Measurements from ENCODE around the gene PIR. TPM values are rescaled to one million over a fixed set of nuclear protein-coding genes. Genes with fewer than 3 reads are reported as not detected.

The PIR gene
- total and polyA plus RNA-seq, 12 donors, result 11.9 to 48.6 (median 21.4) TPM

DNA sequence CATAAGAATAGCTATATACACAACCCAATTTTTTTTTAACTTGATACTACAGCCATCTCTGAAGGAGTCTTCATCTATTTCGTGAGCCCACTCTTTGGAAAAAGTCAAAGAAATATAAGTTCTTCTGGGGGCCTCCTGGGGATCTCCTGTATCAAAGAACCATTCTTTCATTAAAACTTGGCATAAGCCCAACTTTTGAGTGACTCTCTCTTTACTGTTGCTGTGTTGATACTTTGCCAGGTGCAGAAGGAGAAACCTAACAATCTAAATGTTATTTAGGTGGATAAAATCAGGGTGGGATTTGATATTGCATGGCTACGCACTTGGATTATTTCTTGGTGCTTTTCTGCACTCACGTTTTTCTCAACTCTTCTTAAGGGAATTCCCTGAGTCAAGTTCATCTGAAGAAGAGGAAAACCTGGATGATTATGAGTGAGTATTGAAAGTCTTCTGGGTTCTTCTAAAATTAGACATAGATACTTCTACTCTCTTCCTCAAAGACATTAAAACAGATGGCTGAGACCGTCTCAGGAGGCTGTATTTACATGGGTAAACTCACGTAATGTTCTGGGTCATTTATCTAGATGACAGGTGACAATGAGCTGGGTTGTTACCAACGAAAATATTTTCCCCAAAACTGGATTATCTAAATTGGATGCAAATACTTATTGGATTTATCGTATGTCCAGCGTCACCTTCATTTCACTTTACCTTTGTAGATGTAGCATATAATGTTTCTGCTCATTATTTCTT, 32.7 kb upstream of the PIR start:
- no peaks in the 10 kb centered on the region for H3K4me1 ChIP-seq (replicated peaks in 1 of 2)
- intact Hi-C loops (cut with DNase I), result no loop called here
- no peak for TF ChIP-seq CTCF (IDR thresholded peaks at IDR 0.05)
- no peak for TF ChIP-seq POLR2A (IDR thresholded peaks at IDR 0.05)
- no peaks in the 10 kb centered on the region for H3K9me3 ChIP-seq (replicated peaks in 1 of 3)
- no peak overlapping the region for H3K27ac ChIP-seq
- no peak overlapping the region for H3K4me3 ChIP-seq
- peaks cover 32% of the 10 kb centered on the region for H3K27me3 ChIP-seq
- no peaks in the 10 kb centered on the region for H3K36me3 ChIP-seq (replicated peaks in 1 of 2)
- no peak for DNase-seq
- WGBS, 4 donors, result 55 to 69% (median 66%) methylated on average over 8 of the region's 8 CpGs

- DNase-seq, result no peak
- Histone ChIP-seq H3K9me3 (replicated peaks in 1 of 3) (no peaks in the 10 kb centered on the region), H3K27me3 (peaks cover 28% of the 10 kb centered on the region), H3K4me1 (replicated peaks in 1 of 2) (no peaks in the 10 kb centered on the region), H3K4me3 (no peak overlapping the region), H3K36me3 (replicated peaks in 1 of 2) (no peaks in the 10 kb centered on the region), H3K27ac (no peak overlapping the region)
- TF ChIP-seq POLR2A (IDR thresholded peaks at IDR 0.05) (no peak), CTCF (IDR thresholded peaks at IDR 0.05) (no peak)
- intact Hi-C loops (cut with DNase I), result no loop called here
Measured at GRCh38 chrX:15524417-15524816, 31.3 kb upstream of the PIR start.

- no peaks in the 10 kb centered on the region for H3K36me3 ChIP-seq (replicated peaks in 1 of 2)
- H3K4me1 ChIP-seq (replicated peaks in 1 of 2), result no peaks in the 10 kb centered on the region
- TF ChIP-seq CTCF (IDR thresholded peaks at IDR 0.05) (no peak), POLR2A (IDR thresholded peaks at IDR 0.05) (no peak)
- H3K27me3 ChIP-seq, result peaks cover 28% of the 10 kb centered on the region
- no peak for DNase-seq
- no peaks in the 10 kb centered on the region for H3K9me3 ChIP-seq (replicated peaks in 1 of 3)
- H3K4me3 ChIP-seq, result no peak overlapping the region
- H3K27ac ChIP-seq, result no peak overlapping the region
- intact Hi-C loops (cut with DNase I), result no loop called here
Measured at GRCh38 chrX:15523088-15523487, 30.0 kb upstream of the PIR start.

- no peak for TF ChIP-seq POLR2A (IDR thresholded peaks at IDR 0.05)
- Histone ChIP-seq H3K36me3 (replicated peaks in 1 of 2) (no peaks in the 10 kb centered on the region), H3K4me1 (replicated peaks in 1 of 2) (no peaks in the 10 kb centered on the region), H3K9me3 (replicated peaks in 1 of 3) (no peaks in the 10 kb centered on the region), H3K27ac (no peak overlapping the region), H3K27me3 (peaks cover 28% of the 10 kb centered on the region), H3K4me3 (no peak overlapping the region)
- intact Hi-C loops (cut with DNase I), result no loop called here
- WGBS, 4 donors, result 68 to 90% (median 89%) methylated on average over 2 to 3 of the region's 3 CpGs
- no peak for DNase-seq
Measured at GRCh38 chrX:15522464-15522863, 29.3 kb upstream of the PIR start.

- H3K27me3 ChIP-seq, result peaks cover 4% of the 10 kb centered on the region
- no peak for TF ChIP-seq CTCF (IDR thresholded peaks at IDR 0.05)
- TF ChIP-seq POLR2A (IDR thresholded peaks at IDR 0.05), result no peak
Measured at GRCh38 chrX:15515931-15516330, 22.8 kb upstream of the PIR start.

More at GRCh38 chrX:15515931-15516330, 22.8 kb upstream of the PIR start:
- Histone ChIP-seq H3K4me3 (no peak overlapping the region), H3K9me3 (replicated peaks in 1 of 3) (no peaks in the 10 kb centered on the region), H3K27ac (no peak overlapping the region), H3K4me1 (replicated peaks in 1 of 2) (no peaks in the 10 kb centered on the region), H3K36me3 (replicated peaks in 1 of 2) (no peaks in the 10 kb centered on the region)
- 24 to 39% (median 31%) methylated on average over 6 of the region's 6 CpGs for WGBS, 4 donors
- DNase-seq, result peak in 3 of 7 donors; percentile 16 to 49 (median 21)
- intact Hi-C loops (cut with DNase I), result no loop called here

All from adrenal gland (tissue), 12 donors.